Measurements from ENCODE around the gene DRC3. TPM values are rescaled to one million over a fixed set of nuclear protein-coding genes. Genes with fewer than 3 reads are reported as not detected.

The DRC3 gene
- polyA plus RNA-seq, 1 donor from 2014 or later, result 1.9 TPM

DNA sequence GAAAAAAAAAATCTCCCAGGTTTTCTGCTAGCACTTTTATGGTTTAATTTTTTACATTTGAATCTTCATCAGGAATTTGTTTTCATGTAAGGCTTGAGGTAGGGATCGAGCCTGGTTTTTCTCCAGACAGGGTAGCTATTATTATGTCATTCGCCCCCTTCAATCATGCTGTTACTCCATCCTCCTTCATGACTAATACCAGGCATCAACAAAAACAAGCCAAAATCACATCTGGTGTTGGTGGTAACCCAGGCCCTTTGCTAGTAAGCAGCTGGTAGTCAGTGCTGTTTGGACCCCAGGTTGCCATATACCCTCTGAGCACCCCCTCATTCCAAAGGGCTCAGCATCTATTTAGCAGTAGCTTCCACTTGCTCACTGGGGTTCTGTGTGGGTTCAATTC is 29.5 kb downstream of the DRC3 start:
- Histone ChIP-seq H3F3A (ENCODE audit: insufficient read depth, low read length, poor library complexity, severe bottlenecking) (no peaks in the 10 kb centered on the region), H3K36me3 (ENCODE audit: insufficient read depth, low read length) (no peaks in the 10 kb centered on the region), H3K9me2 (ENCODE audit: insufficient read depth, low read length) (no peaks in the 10 kb centered on the region), H3K27ac (ENCODE audit: low read length) (no peak overlapping the region), H4K20me1 (ENCODE audit: insufficient read depth) (no peaks in the 10 kb centered on the region), H3K4me2 (ENCODE audit: low read length) (no peak overlapping the region), H2AFZ (ENCODE audit: low read depth, low read length) (no peak overlapping the region), H3K27me3 (ENCODE audit: insufficient read depth, low read depth, low read length) (no peaks in the 10 kb centered on the region), H3K9me3 (ENCODE audit: low read length) (no peaks in the 10 kb centered on the region), H3K79me2 (replicated peaks; ENCODE audit: insufficient read depth, low read length) (no peaks in the 10 kb centered on the region), H3K4me3 (ENCODE audit: low read length) (no peak overlapping the region), H3K9ac (ENCODE audit: low read length) (no peak overlapping the region)
- no peak for TF ChIP-seq TAF1 (IDR thresholded peaks at IDR 0.05; ENCODE audit: low read depth)
- no peak for TF ChIP-seq EZH2 (IDR thresholded peaks at IDR 0.05; ENCODE audit: borderline replicate concordance, insufficient read depth, low read length, poor library complexity, severe bottlenecking)
- TF ChIP-seq MXI1 (conservative IDR thresholded peaks at IDR 0.05; ENCODE audit: poor library complexity, severe bottlenecking), result no peak
- TF ChIP-seq POLR2AphosphoS5 (IDR thresholded peaks at IDR 0.05), result no peak
- TF ChIP-seq EP300 (conservative IDR thresholded peaks at IDR 0.05; ENCODE audit: poor library complexity, severe bottlenecking), result no peak
- TF ChIP-seq, protein P1, sequence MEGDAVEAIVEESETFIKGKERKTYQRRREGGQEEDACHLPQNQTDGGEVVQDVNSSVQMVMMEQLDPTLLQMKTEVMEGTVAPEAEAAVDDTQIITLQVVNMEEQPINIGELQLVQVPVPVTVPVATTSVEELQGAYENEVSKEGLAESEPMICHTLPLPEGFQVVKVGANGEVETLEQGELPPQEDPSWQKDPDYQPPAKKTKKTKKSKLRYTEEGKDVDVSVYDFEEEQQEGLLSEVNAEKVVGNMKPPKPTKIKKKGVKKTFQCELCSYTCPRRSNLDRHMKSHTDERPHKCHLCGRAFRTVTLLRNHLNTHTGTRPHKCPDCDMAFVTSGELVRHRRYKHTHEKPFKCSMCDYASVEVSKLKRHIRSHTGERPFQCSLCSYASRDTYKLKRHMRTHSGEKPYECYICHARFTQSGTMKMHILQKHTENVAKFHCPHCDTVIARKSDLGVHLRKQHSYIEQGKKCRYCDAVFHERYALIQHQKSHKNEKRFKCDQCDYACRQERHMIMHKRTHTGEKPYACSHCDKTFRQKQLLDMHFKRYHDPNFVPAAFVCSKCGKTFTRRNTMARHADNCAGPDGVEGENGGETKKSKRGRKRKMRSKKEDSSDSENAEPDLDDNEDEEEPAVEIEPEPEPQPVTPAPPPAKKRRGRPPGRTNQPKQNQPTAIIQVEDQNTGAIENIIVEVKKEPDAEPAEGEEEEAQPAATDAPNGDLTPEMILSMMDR (IDR thresholded peaks at IDR 0.05; ENCODE audit: poor library complexity, severe bottlenecking), result no peak
- TF ChIP-seq RAD21 (conservative IDR thresholded peaks at IDR 0.05), result no peak
- TF ChIP-seq, protein P2, sequence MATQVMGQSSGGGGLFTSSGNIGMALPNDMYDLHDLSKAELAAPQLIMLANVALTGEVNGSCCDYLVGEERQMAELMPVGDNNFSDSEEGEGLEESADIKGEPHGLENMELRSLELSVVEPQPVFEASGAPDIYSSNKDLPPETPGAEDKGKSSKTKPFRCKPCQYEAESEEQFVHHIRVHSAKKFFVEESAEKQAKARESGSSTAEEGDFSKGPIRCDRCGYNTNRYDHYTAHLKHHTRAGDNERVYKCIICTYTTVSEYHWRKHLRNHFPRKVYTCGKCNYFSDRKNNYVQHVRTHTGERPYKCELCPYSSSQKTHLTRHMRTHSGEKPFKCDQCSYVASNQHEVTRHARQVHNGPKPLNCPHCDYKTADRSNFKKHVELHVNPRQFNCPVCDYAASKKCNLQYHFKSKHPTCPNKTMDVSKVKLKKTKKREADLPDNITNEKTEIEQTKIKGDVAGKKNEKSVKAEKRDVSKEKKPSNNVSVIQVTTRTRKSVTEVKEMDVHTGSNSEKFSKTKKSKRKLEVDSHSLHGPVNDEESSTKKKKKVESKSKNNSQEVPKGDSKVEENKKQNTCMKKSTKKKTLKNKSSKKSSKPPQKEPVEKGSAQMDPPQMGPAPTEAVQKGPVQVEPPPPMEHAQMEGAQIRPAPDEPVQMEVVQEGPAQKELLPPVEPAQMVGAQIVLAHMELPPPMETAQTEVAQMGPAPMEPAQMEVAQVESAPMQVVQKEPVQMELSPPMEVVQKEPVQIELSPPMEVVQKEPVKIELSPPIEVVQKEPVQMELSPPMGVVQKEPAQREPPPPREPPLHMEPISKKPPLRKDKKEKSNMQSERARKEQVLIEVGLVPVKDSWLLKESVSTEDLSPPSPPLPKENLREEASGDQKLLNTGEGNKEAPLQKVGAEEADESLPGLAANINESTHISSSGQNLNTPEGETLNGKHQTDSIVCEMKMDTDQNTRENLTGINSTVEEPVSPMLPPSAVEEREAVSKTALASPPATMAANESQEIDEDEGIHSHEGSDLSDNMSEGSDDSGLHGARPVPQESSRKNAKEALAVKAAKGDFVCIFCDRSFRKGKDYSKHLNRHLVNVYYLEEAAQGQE (IDR thresholded peaks at IDR 0.05; ENCODE audit: borderline replicate concordance), result no peak

DNA sequence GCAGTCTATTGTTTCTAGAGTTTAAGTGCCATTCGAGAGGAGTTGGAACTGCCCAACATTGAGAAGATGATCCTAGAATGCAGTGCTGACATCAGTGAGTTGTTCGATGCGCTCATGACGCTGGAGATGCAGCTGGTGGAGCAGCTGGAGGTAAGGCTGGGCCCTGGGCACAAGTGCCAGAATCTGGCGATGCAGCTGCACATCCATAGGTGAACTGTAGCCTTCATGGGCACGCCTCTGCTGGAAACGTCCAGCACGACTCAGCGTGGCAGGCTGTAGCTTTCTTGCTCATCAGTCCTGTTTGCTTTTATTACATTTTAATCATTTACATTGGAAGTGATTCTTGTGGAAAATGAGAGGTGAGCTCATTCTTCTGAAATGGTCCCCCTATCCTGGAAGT is 31.7 kb downstream of the DRC3 start:
- Histone ChIP-seq H3K79me2 (replicated peaks; ENCODE audit: insufficient read depth, low read length) (no peaks in the 10 kb centered on the region), H3K36me3 (ENCODE audit: insufficient read depth, low read length) (no peaks in the 10 kb centered on the region), H3K4me2 (ENCODE audit: low read length) (no peak overlapping the region), H2AFZ (ENCODE audit: low read depth, low read length) (no peak overlapping the region), H3K27ac (ENCODE audit: low read length) (peak overlapping the region; percentile 86), H3K27me3 (ENCODE audit: insufficient read depth, low read depth, low read length) (no peaks in the 10 kb centered on the region), H3F3A (ENCODE audit: insufficient read depth, low read length, poor library complexity, severe bottlenecking) (no peaks in the 10 kb centered on the region), H3K9me2 (ENCODE audit: insufficient read depth, low read length) (no peaks in the 10 kb centered on the region), H4K20me1 (ENCODE audit: insufficient read depth) (no peaks in the 10 kb centered on the region), H3K9me3 (ENCODE audit: low read length) (no peaks in the 10 kb centered on the region), H3K4me3 (ENCODE audit: low read length) (peak overlapping the region; percentile 11), H3K9ac (ENCODE audit: low read length) (peak overlapping the region; percentile 53)
- TF ChIP-seq EP300 (conservative IDR thresholded peaks at IDR 0.05; ENCODE audit: poor library complexity, severe bottlenecking), result no peak
- TF ChIP-seq, protein P2 (IDR thresholded peaks at IDR 0.05; ENCODE audit: borderline replicate concordance), result no peak
- TF ChIP-seq MXI1 (conservative IDR thresholded peaks at IDR 0.05; ENCODE audit: poor library complexity, severe bottlenecking), result no peak
- TF ChIP-seq, protein P1 (IDR thresholded peaks at IDR 0.05; ENCODE audit: poor library complexity, severe bottlenecking), result no peak
- no peak for TF ChIP-seq SMC3 (conservative IDR thresholded peaks at IDR 0.05; ENCODE audit: poor library complexity)
- no peak for TF ChIP-seq EZH2 (IDR thresholded peaks at IDR 0.05; ENCODE audit: borderline replicate concordance, insufficient read depth, low read length, poor library complexity, severe bottlenecking)
- TF ChIP-seq TAF1 (IDR thresholded peaks at IDR 0.05; ENCODE audit: low read depth), result no peak
- TF ChIP-seq POLR2AphosphoS5 (IDR thresholded peaks at IDR 0.05), result no peak
- no peak for TF ChIP-seq RAD21 (conservative IDR thresholded peaks at IDR 0.05)

All from neural cell (in vitro differentiated cells).